ENCODE data around the gene RACGAP1. TPM values are rescaled to one million over a fixed set of nuclear protein-coding genes. Genes with fewer than 3 reads are reported as not detected.

The RACGAP1 gene
- total RNA-seq, 1 experiment from 2014 or later: 147 TPM

GRCh38 chr12:49982246-49983087 lies 42.8 kb downstream of the RACGAP1 start:
- Histone ChIP-seq H3K27ac (ENCODE audit: low read length) (no peak overlapping the region), H3K4me1 (ENCODE audit: control insufficient read depth, insufficient read depth, low read length) (peaks cover 4% of the 10 kb centered on the region), H3K36me3 (ENCODE audit: control insufficient read depth, insufficient read depth, low read length) (peaks cover 3% of the 10 kb centered on the region; the same call in 1 of the 2 replicates), H3K9me3 (ENCODE audit: control insufficient read depth, insufficient read depth, low read depth, low read length) (no peaks in the 10 kb centered on the region), H3K4me3 (ENCODE audit: low read depth in 2 of 2, low read length in 2 of 2) (no peak overlapping the region), H3K27me3 (ENCODE audit: control insufficient read depth, insufficient read depth, low read length) (no peaks in the 10 kb centered on the region)
- intact Hi-C loops (cut with micrococcal nuclease; ENCODE audit: unreplicated experiment) (no loop called here), in situ Hi-C loops (cut with HindIII; ENCODE audit: low pct_unique_long_range_greater_than_20kb, low sequenced_read_pairs) (no loop called here)
- no peak for ATAC-seq
- TF ChIP-seq SIN3A (IDR thresholded peaks at IDR 0.05; ENCODE audit: borderline replicate concordance, insufficient read depth, low read depth, low read length) (no peak), TCF7L2 (IDR thresholded peaks at IDR 0.05; ENCODE audit: low read depth, low read length) (no peak), CTCF (IDR thresholded peaks at IDR 0.05) (no peak), REST (IDR thresholded peaks at IDR 0.05; ENCODE audit: insufficient read depth in 1 of 2, low read depth in 2 of 2, low read length in 1 of 2) (no peak), POLR2AphosphoS5 (IDR thresholded peaks at IDR 0.05; ENCODE audit: low read depth, low read length) (no peak)
- ChIA-PET POLR2A (interaction anchor here (0.6 kb wide), 2 partner anchors 102 to 123 kb away, joined by 3 to 10 read pairs; partner anchors contain the start of gene SMARCD1), CTCF (no interaction called here)
- BruUV-seq (replicated peaks): no TSS peak
- DNase-seq (ENCODE audit: low read depth, low spot score): no peak

GRCh38 chr12:49980501-49981349 lies 44.6 kb downstream of the RACGAP1 start:
- in situ Hi-C loops (cut with HindIII; ENCODE audit: low pct_unique_long_range_greater_than_20kb, low sequenced_read_pairs): no loop called here
- CTCF ChIA-PET: interaction anchor here (0.6 to 0.7 kb wide), 2 partner anchors 58 kb away, joined by 5 read pairs; no protein-coding TSS in a partner anchor
- DNase-seq (ENCODE audit: low read depth, low spot score): no peak

More at GRCh38 chr12:49980501-49981349, 44.6 kb downstream of the RACGAP1 start:
- ATAC-seq: no peak
- no peak overlapping the region for H3K27ac ChIP-seq (ENCODE audit: low read length)
- TF ChIP-seq TCF7L2 (IDR thresholded peaks at IDR 0.05; ENCODE audit: low read depth, low read length) (no peak), REST (IDR thresholded peaks at IDR 0.05; ENCODE audit: insufficient read depth in 1 of 2, low read depth in 2 of 2, low read length in 1 of 2) (no peak), CTCF (IDR thresholded peaks at IDR 0.05) (no peak), SIN3A (IDR thresholded peaks at IDR 0.05; ENCODE audit: borderline replicate concordance, insufficient read depth, low read depth, low read length) (no peak), POLR2AphosphoS5 (IDR thresholded peaks at IDR 0.05; ENCODE audit: low read depth, low read length) (no peak)
- no peak overlapping the region for H3K4me3 ChIP-seq (ENCODE audit: low read depth in 2 of 2, low read length in 2 of 2)
- POLR2A ChIA-PET: no interaction called here
- H3K36me3 ChIP-seq (ENCODE audit: control insufficient read depth, insufficient read depth, low read length): no peaks in the 10 kb centered on the region
- intact Hi-C loops (cut with micrococcal nuclease; ENCODE audit: unreplicated experiment): no loop called here
- no peaks in the 10 kb centered on the region for H3K27me3 ChIP-seq (ENCODE audit: control insufficient read depth, insufficient read depth, low read length)
- no peaks in the 10 kb centered on the region for H3K9me3 ChIP-seq (ENCODE audit: control insufficient read depth, insufficient read depth, low read depth, low read length)
- BruUV-seq (replicated peaks): no TSS peak
- H3K4me1 ChIP-seq (ENCODE audit: control insufficient read depth, insufficient read depth, low read length): peaks cover 4% of the 10 kb centered on the region
